Large intestine (tissue), 3 donors: ENCODE data around the gene AGBL4. TPM values are rescaled to one million over a fixed set of nuclear protein-coding genes. Genes with fewer than 3 reads are reported as not detected.

Experiments used
- DNase-seq, 2 donors: peaks; one replicate each; pipeline versions ENCODE4 v3.0.0 to v3.0.0-alpha.2; 2013
- H3K27ac ChIP-seq: one replicate; pipeline ENCODE4 v1.5.1; 2013; ENCODE audit warnings: low read length
- H3K27me3 ChIP-seq: 2 replicates; pipeline ENCODE4 v1.6.1; 2013; ENCODE audit warnings: low read length; ENCODE audit not compliant: control insufficient read depth, insufficient read depth
- H3K36me3 ChIP-seq: 2 replicates; pipeline ENCODE4 v1.6.1; 2013; ENCODE audit warnings: low read length; ENCODE audit not compliant: control insufficient read depth, insufficient read depth
- H3K4me1 ChIP-seq: one replicate; pipeline ENCODE4 v1.6.1; 2013; ENCODE audit warnings: low read length; ENCODE audit not compliant: control insufficient read depth, insufficient read depth
- H3K4me3 ChIP-seq: one replicate; pipeline ENCODE4 v1.5.1; 2013; ENCODE audit warnings: low read length
- H3K9me3 ChIP-seq: one replicate; pipeline ENCODE4 v1.6.1; 2013; ENCODE audit warnings: mild to moderate bottlenecking, low read depth, low read length, moderate library complexity; ENCODE audit not compliant: control insufficient read depth
- WGBS: methylation state at CpG from one replicate; pipeline ENCODE4 v1.1.5; 2013; ENCODE audit warnings: low lambda C conversion rate; ENCODE audit not compliant: insufficient coverage; 5-methylcytosine and 5-hydroxymethylcytosine counted together
- polyA plus RNA-seq: library from polyadenylated mRNA; unstranded; fragments of 120-200 nt; gene quantifications from one replicate; pipeline ENCODE4 v1.2.1, GENCODE V29; 2013

Gene AGBL4
- polyA plus RNA-seq, 1 donor, result 0.28 TPM

DNA sequence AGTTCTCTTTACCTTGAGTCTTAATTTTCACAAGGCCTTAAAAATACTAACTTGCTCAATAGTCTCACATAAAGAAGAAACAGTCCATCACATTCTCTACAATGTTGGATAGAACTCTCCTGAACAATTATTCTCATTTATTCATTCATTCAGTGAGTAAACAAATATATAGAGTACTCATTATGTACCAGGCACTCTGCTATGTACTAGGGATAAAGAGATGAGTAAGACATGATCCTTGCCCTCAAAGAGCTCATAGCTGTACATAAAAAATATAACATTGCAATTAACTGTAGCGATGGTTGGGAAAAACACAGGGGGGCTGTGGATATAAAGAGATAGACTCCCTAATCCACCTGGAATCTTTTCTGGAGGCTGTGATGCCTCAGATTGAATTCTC, 660.1 kb downstream of the AGBL4 start:
- WGBS, result no CpG with 5 or more reads among the region's 1 CpG

DNA sequence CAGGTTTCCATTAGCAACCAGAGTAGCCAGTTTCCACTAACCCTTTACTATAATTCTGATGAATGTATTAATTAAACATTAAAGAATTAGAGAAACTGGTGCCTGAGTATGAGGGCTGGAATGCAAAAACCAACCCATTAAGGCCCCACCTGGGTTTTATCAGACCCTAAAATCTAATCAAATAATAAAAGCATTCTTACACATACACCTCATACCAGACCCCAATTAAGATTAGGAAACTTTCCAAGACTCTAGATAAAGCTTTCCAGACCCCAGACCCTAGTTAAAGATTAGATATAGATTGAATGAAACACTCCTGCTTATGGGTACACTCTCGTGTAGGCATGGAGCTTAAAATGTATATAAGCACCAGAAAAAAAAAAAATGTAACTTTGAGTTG, 665.7 kb downstream of the AGBL4 start:
- H3K4me3 ChIP-seq, result no peak overlapping the region
- no peaks in the 10 kb centered on the region for H3K27me3 ChIP-seq
- DNase-seq, result no peak
- no peaks in the 10 kb centered on the region for H3K9me3 ChIP-seq
- WGBS, result no CpG with 5 or more reads among the region's 1 CpG
- H3K27ac ChIP-seq, result no peak overlapping the region
- no peaks in the 10 kb centered on the region for H3K36me3 ChIP-seq
- H3K4me1 ChIP-seq, result no peaks in the 10 kb centered on the region

More for the DNA sequence above, 660.1 kb downstream of the AGBL4 start:
- no peak for DNase-seq
- Histone ChIP-seq H3K4me3 (no peak overlapping the region), H3K27me3 (no peaks in the 10 kb centered on the region), H3K36me3 (no peaks in the 10 kb centered on the region), H3K27ac (no peak overlapping the region), H3K4me1 (no peaks in the 10 kb centered on the region), H3K9me3 (no peaks in the 10 kb centered on the region)

DNA sequence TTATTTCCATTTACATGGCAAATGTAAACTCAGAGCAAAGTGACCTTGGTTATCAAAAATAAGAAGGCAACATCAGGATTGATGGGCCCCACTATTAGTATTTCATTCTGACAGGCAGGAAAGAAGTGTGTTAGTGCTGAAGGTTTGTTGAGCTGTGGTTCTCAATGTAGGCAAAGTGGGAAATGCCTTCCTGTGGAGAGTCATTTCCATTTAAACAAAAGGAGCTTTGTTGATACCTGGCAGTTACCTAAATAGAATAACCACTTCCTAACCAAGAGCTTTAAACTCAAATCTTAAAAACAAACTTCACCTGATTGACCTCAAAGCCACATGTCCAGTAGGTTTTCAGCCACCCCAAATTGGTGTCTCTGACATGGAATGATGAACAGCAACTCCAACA, 667.2 kb downstream of the AGBL4 start:
- H3K9me3 ChIP-seq, result no peaks in the 10 kb centered on the region
- H3K36me3 ChIP-seq, result no peaks in the 10 kb centered on the region
- no peak for DNase-seq
- H3K4me1 ChIP-seq, result no peaks in the 10 kb centered on the region
- no peaks in the 10 kb centered on the region for H3K27me3 ChIP-seq
- H3K4me3 ChIP-seq, result no peak overlapping the region
- no peak overlapping the region for H3K27ac ChIP-seq

DNA sequence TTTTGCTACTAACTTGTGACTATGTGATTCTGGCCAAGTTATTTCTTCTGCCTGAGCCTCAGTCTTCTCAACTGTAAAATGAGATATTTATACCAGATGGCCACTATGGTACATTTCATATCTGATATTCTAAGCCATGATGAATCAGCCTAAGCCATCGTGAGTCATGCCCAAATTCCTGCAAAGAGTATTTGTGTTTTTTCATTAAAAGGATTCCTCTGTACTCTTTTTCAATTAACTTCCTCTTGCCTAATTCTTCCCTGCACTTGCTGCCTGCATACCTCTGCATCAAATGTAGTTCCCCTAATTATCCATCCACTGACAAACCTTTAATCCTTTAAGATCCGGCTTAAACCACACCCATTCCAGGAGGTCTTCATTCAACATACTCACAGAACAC, 672.0 kb downstream of the AGBL4 start:
- no peaks in the 10 kb centered on the region for H3K36me3 ChIP-seq
- H3K4me1 ChIP-seq, result no peaks in the 10 kb centered on the region
- DNase-seq, result no peak
- H3K27me3 ChIP-seq, result no peaks in the 10 kb centered on the region
- WGBS, result 100% methylated on average over 1 of the region's 2 CpGs
- no peaks in the 10 kb centered on the region for H3K9me3 ChIP-seq
- H3K4me3 ChIP-seq, result no peak overlapping the region
- no peak overlapping the region for H3K27ac ChIP-seq

DNA sequence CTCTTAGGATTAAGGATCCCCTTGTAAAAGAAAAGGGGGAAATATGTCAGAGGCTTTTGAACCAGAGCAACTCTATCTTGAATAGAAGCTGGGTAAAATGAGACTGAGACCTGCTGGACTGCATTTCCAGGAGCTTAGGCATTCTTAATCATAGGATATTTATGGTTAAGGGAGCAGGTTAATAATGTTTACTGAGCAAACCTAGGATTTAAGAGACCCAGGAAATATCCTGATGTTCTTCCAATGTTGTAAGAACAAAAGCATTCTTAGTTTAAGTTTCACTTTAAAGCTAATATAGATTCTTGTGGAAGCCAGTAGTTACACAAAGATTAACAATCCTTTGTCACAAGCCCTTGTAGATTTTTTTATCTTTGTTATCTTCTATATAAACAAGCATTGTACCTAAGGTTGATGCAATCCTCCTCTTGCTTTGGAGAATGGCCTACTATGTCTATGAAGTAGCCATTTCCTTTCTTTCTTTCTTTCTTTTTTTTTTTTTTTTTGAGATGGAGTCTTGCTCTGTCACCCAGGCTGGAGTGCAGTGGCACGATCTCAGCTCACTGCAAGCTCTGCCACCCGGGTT, 676.9 kb downstream of the AGBL4 start:
- no CpG with 5 or more reads among the region's 2 CpGs for WGBS
- Histone ChIP-seq H3K27ac (no peak overlapping the region), H3K27me3 (no peaks in the 10 kb centered on the region), H3K4me1 (no peaks in the 10 kb centered on the region), H3K36me3 (no peaks in the 10 kb centered on the region), H3K4me3 (no peak overlapping the region), H3K9me3 (no peaks in the 10 kb centered on the region)
- DNase-seq, result no peak

DNA sequence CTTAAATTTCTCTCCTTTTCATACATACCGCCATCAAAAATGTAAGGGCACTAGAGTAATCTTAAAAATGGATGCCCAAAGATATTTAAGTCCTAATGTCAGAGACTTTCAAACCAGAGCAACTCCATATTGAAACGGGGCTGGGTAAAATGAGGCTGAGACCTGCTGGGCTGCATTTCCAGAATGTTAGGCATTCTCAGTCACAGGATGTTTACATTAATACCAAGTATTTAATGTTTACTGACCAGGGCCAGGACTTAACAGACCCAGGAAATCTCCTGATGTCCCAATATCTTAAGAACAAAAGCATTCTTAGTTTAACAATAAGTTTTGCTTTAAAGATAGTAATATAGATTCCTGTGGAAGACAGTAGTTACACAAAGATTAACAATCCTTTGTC, 683.2 kb downstream of the AGBL4 start:
- H3K36me3 ChIP-seq, result no peaks in the 10 kb centered on the region
- no peaks in the 10 kb centered on the region for H3K9me3 ChIP-seq
- H3K27me3 ChIP-seq, result no peaks in the 10 kb centered on the region
- DNase-seq, result no peak
- no peak overlapping the region for H3K27ac ChIP-seq
- no peaks in the 10 kb centered on the region for H3K4me1 ChIP-seq
- no peak overlapping the region for H3K4me3 ChIP-seq
- no CpG with 5 or more reads among the region's 2 CpGs for whole genome bisulfite sequencing

DNA sequence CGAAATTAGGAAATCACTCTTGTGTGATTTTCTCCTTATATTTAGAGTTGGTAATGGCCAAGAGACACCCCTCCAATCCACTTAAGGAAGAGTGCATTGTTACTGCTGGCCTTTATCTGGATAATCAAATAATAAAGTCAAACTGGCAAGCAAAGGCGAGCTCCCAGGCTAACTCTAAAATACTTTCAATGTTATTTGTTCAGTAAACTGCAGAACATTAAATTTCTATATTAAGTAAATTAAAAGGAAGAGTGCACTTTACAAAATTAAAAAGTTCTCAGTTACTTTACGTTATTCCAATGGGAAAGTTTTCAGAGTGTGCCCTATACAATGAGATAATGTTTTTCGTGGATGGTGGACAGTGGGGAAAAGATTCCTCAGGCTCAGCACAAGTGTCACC, 684.7 kb downstream of the AGBL4 start:
- Histone ChIP-seq H3K27ac (no peak overlapping the region), H3K27me3 (no peaks in the 10 kb centered on the region), H3K4me1 (no peaks in the 10 kb centered on the region), H3K9me3 (no peaks in the 10 kb centered on the region), H3K36me3 (no peaks in the 10 kb centered on the region), H3K4me3 (no peak overlapping the region)
- DNase-seq, result no peak
- WGBS, result 96% methylated on average over 2 of the region's 4 CpGs

DNA sequence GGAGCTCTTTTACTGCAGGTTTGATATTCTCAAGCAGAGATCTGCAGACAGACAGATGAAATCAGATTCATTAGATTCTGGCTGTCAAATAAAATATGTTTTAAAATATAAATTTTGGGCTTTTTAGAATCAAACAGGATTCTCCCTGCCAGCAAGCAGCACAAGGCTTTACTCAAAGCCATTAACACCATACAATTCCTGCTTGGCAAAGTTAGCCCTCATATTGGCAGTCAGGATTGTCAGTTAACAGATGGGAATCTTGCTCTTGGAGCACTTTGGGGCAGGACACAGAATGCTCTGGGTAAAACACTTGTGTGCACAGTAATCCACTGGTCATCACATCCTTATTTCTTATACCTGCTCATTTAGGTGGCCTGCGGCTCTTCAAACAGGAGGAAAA, 686.5 kb downstream of the AGBL4 start:
- no peak overlapping the region for H3K4me3 ChIP-seq
- DNase-seq, result no peak
- no peaks in the 10 kb centered on the region for H3K9me3 ChIP-seq
- H3K27ac ChIP-seq, result no peak overlapping the region
- no CpG with 5 or more reads among the region's 1 CpG for WGBS
- no peaks in the 10 kb centered on the region for H3K27me3 ChIP-seq
- no peaks in the 10 kb centered on the region for H3K36me3 ChIP-seq
- H3K4me1 ChIP-seq, result no peaks in the 10 kb centered on the region

DNA sequence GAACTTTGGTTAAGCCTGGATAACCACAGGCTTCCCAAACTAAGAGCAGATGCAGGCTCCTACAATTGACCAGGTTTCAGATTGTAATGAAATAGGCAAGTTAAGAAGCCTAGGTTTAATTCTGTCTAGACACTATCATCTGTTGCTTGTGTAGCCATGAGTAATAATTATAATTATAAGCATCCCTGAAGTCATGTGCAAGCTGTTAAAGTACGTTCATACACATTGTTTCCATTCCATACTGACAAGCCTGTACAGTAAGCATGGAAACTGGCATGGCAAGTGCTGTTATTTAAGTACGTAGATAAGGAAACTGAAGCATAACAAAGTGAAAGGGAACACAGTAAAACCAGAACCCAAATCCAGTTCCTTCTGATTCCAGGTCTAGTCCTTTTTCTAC, 689.8 kb downstream of the AGBL4 start:
- no peaks in the 10 kb centered on the region for H3K9me3 ChIP-seq
- WGBS, result no CpG with 5 or more reads among the region's 2 CpGs
- no peaks in the 10 kb centered on the region for H3K4me1 ChIP-seq
- DNase-seq, result no peak
- no peak overlapping the region for H3K4me3 ChIP-seq
- H3K36me3 ChIP-seq, result no peaks in the 10 kb centered on the region
- H3K27me3 ChIP-seq, result no peaks in the 10 kb centered on the region
- H3K27ac ChIP-seq, result no peak overlapping the region

DNA sequence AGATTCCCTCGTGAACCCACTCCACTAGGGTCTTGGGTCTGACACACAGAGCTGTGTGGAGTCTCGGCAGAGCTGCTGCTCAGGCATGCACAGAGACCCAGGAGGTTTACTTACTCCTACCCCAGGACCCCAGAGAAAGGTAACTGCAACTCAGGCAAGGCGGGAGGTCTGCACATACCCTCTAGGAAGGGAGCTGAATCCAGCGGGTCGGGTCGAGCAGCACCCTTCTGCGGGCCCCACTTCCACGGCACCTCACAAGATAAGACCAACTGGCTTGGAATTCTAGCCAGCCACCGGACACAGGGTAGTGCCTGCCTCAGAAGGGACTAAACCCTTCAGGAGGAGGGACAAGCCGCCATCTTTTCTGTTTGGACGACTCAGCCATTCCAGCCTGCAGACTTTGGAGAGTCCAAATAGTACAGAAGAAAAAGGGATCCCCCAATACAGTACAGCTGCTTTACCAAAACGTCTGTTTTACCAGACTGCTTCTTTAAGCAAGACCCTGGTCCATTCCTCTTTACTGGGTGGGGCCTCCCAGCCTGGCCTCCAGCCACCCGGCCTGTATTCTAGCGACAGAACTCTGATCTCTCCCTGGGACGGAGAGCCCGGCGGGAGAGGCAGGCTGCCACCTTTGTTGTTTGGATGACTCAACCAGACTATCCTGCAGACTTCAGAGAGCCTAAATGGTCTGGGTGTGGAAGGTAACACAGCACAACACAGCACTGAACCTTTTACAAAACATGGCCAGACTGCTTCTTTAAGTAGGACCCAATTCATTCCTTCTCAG, 692.5 kb downstream of the AGBL4 start:
- DNase-seq, result no peak
- H3K36me3 ChIP-seq, result no peaks in the 10 kb centered on the region
- no peak overlapping the region for H3K27ac ChIP-seq
- no peaks in the 10 kb centered on the region for H3K9me3 ChIP-seq
- H3K27me3 ChIP-seq, result no peaks in the 10 kb centered on the region
- H3K4me3 ChIP-seq, result no peak overlapping the region
- no peaks in the 10 kb centered on the region for H3K4me1 ChIP-seq
- WGBS, result no CpG with 5 or more reads among the region's 17 CpGs
